Bronchus fibroblast of lung (primary cell): Measurements from ENCODE around the gene MIOX. TPM values are rescaled to one million over a fixed set of nuclear protein-coding genes. Genes with fewer than 3 reads are reported as not detected.

Experiments used
- total RNA-seq: library from RNA; depleted of rRNA; stranded (reverse); fragments of >200 nt; gene quantifications from 2 replicates; pipeline ENCODE4 v1.2.3, GENCODE V29; 2015

The MIOX gene
- total RNA-seq, result 0.17 TPM in 1 of 2 replicates, not detected in the other

DNA sequence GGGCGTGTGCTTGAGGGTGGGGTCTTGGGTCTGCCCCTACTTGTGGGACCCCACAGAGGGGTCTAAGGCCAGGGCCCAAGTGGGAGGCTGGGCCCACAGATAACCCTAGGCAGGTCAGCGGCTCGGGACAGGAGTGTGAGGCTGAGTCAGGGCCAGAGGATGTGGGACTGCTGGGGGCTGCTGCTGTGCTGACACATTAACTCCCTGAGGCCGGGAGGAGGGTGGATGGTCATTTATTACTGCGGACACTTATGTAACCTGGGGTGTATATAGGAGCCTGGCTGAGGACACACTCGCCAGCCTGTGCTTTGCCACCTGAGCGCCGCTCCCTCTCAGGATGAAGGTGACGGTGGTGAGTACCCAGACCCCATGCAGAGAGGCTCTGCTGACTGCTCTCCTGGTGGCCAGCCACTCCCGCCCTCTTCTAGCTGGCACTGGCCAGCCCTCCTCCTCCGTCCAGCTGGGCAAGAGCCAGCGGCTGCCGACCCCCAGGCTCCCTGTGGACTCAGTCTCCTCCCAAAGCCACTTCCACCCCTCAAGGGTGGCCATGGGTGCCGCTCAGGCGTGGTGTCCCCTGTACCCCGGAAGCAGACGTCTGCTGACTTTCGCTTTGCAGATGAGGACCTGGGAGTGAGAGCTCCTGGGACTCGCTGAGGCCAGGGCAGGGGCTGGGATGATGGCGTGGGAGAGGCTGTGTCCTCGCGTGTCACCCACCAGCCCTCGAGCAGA lies at the start of gene MIOX:
Gene MIOX (plus strand): TSS at position 299 of the 729 bp plus-strand sequence. CDS start 39 bp downstream, at position 338.

DNA sequence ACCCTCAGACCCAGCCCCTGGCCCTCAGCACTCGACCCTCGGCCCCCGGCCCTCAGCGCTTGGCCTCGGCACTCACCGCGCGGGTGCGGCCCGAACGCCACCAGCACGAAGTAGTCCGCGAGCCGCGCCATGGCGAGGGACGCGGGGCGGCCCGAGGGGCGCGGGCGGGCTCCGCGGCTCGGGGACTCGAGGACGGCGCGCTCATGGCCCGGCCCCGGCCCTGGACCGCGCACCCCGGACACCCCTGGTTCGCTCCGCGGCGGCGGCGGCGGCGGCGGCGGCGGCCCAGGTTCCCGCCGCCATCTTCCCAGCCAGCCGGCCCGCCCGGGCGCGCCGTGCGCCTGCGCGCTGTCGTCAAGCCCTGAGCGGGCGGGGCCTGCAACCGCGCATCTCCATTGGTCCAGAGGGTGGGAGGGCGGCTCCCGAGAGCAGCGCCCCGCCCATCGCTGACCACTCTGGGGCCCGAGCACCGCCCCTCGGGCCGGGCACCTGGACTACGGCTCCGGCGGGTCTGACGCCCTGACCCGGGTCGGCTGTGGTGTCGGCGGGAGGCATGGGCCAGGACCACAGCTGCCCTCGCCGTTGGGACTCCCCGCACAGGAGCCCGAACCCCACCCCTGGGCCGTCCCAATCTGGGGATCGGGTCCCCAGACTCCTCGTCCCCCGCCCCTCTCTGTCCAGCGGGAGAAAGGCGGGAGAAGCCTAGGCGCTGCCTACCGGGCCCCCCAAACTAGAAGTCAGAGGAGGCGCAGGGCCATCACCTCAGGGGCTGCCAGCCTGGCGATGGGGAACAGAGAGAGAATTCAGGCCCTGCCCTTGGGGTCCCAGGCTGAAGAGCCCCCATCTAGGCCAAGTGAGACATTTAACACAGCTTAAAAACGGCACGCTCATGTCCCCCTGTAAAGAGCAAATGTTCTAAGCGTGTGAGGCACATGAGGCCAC lies 11.7 kb upstream of the MIOX start, which contains the start of gene SBF1:
Gene SBF1 (minus strand): TSS at position 326 of the 942 bp plus-strand sequence. CDS start 195 bp downstream, at position 131.

DNA sequence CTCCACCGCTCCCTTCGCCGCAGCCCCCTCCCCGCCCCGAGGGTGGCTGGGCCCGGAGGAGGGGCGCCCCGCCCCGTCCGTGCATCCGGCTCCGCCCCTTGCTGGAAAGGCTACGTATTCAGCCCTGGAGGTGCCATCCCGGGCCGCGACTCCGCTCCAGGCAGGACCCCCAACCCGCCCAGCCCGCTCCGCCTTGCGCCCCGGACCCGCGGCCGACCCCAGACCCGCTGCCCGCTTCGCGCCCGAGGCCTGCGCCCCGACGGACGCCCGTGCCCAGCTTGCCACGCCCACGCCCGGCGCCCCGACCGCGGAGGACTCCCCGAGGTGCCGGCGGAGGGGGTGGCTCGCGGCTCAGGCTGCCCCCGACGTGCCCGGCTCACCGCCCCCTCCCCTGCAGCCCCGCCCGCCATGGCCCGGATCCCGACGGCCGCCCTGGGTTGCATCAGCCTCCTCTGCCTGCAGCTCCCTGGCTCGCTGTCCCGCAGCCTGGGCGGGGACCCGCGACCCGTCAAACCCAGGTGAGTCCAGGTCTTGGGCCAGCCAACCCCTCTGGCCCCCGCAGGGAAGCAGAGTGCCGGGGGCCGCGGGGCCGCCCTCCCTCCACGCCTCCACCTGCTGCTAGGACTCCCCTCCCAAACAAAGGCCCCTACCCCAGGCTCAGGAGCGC lies 5.1 kb upstream of the MIOX start, which contains the start of gene ADM2:
Gene ADM2 (plus strand): TSS at position 104 of the 667 bp plus-strand sequence. CDS start 305 bp downstream, at position 409.

DNA sequence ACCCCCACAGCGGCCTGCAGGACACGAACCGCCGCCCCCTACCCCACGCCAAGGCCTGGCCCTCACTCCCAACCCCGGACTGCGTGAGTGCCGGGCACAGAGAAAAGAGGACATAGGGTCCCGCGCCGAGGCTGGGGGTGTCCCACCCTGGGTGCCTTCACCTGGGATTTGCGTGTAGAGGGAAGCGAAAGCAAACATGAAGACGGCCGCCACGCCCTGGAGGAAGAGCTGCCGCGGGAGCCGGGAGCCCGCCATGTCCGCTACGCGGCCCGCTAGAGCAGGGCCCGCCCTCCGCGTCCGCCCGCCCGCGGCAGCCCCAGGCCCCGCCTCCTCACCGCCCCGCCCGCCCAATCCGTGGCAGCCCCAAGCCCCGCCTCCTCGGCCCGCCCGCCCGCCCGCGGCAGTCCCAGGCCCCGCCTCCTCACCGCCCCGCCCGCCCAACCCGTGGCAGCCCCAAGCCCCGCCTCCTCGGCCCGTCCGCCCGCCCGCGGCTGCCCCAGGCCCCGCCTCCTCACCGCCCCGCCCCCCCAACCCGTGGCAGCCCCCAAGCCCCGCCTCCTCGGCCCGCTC lies 20.8 kb downstream of the MIOX start, which contains the start of gene LMF2:
Gene LMF2 (minus strand): TSS at position 282 of the 570 bp plus-strand sequence. CDS start 27 bp downstream, at position 255.

DNA sequence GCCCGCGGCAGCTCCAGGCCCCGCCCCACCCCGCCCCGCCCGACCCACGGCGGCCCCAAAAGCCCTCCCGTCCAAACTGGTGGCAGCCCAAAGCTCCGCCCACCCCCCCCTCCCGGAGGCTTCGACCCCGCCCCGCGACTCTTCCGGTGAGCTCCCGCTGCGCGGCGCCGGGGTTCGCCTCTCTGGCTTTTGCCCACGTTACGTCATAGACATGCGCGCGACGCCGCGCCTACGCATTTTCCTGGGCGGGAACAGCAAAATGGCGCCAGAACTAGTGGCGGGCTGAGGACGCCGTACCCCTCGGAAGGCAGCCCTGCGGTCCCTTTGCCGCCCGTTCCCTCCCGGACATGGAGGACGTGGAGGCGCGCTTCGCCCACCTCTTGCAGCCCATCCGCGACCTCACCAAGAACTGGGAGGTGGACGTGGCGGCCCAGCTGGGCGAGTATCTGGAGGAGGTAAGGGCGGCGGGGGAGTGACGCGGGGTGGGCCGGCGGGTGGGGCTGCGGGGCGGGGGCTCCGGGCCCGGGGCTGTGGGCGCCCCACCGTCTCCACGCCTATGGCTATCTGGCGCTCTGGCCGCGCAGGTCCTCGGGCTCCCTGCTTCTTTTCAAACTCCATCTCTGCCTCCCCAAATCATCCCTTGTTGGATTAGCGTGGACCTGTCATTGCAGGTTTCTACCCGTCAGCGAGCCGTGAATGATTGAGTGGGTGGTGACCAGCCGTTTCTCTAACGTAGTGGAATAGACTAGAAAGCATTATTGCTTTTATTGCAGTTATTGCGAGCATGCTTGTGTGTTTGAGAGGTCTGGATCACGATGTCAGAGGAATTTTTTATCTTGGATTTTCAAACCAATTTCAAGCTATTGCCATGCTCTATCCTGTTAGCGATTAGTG lies 21.6 kb downstream of the MIOX start, which contains the start of gene NCAPH2:
Gene NCAPH2 (plus strand): TSS at position 234 of the 894 bp plus-strand sequence. CDS start 114 bp downstream, at position 348.

DNA sequence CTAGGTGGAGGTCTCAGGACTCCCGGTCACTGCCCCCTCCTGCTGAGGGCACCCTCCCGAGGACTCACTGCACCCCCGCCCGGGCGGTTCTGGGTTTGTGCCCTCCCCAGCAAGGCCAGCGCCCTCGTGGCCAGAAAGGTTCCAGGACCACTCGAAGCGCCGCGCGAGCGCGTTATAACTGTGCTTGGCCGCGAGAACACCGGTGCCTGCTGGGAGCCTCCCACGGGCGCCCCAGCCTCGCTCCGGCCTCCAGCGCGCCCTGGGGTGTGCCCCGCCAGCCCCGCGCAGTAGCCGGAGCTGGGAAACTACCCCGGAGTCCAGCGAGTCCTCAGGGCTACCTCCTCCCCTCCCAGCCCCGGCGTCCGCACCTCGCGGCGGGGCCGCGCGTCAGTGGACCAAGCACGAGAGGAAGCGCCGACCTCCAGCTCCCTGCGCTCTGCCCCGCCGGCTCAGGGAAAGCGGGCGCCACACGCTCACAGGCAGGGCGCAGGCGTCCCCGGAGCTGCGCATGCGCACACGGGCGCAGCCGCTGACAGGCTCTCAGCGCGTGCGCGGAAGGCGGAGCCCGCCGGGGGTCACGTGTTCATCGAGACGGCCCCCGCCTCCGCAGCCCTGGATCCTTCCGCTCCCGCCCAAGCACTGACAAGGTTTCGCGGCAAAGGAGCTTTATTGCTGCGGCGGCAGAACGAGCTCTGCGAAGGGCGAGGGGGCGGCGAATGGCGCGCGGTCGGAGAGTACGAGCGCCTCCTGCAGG lies 38.6 kb downstream of the MIOX start, which contains the start of gene SCO2:
Gene SCO2 (minus strand): TSS at position 495 of the 754 bp plus-strand sequence. CDS start 1,187 bp downstream, outside the sequence.

DNA sequence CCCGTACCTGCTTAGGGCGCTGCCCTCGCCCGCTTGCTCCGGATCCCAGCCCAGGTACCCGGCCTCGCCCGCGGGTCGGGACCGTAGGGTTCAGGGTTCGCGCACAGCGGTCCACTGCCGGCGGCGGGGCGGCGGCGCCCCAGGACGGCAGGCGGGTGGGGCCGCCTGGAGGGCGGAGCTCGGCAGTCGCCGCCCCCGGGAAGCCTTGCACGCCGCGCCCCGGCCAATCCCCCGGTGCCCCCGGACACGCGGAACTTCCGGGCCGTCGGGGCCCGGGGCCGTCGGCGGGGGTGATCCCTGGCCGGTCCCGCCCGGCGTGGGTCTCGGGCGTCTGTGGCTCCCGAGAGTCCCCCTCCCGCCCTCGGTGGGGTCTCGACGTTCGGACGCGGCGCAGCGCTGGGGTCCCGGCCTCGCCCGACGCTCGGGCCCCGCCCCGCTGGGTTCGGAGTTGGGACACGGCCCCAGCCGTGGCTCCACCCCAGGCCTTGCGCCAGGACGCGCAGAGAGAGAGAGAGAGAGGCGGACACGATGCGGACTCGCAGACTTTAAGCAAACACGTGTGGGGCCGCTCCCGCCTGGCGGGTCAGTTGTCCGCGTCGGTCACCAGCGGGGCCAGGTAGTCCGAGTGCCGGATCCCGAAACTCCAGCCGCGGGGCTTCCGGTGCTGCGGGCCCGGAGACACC lies 43.4 kb downstream of the MIOX start, which contains the start of gene TYMP:
Gene TYMP (minus strand): TSS at position 116 of the 683 bp plus-strand sequence. CDS start 303 bp downstream, outside the sequence.

Other genes with a start within 250 kb of the MIOX start
- gene TUBGCP6, start 241.8 kb upstream of the MIOX start, total RNA-seq, result 18.1 and 22.0 TPM in 2 replicates
- 12.8 and 18.5 TPM in 2 replicates for gene HDAC10, start 235.6 kb upstream of the MIOX start, total RNA-seq
- 32.1 and 32.3 TPM in 2 replicates for gene MAPK12, start 225.2 kb upstream of the MIOX start, total RNA-seq
- gene MAPK11, start 216.5 kb upstream of the MIOX start, total RNA-seq, result 4.4 and 5.5 TPM in 2 replicates
- gene PLXNB2, start 179.2 kb upstream of the MIOX start, total RNA-seq, result 100 and 107 TPM in 2 replicates
- gene DENND6B, start 159.8 kb upstream of the MIOX start, total RNA-seq, result 1.2 and 1.3 TPM in 2 replicates
- gene PPP6R2, start 143.5 kb upstream of the MIOX start, total RNA-seq, result 38.1 and 40.5 TPM in 2 replicates
- 52.0 and 54.1 TPM in 2 replicates for gene SBF1, start 11.8 kb upstream of the MIOX start, total RNA-seq
- 4.7 and 4.8 TPM in 2 replicates for gene ADM2, start 5.3 kb upstream of the MIOX start, total RNA-seq
- gene LMF2, start 20.8 kb downstream of the MIOX start, total RNA-seq, result 86.4 and 92.3 TPM in 2 replicates
- 71.5 and 77.0 TPM in 2 replicates for gene NCAPH2, start 21.4 kb downstream of the MIOX start, total RNA-seq
- gene SCO2, start 38.7 kb downstream of the MIOX start, total RNA-seq, result 0.30 and 1.8 TPM in 2 replicates
- gene TYMP, start 43.2 kb downstream of the MIOX start, total RNA-seq, result 16.9 and 19.0 TPM in 2 replicates
- gene KLHDC7B, start 59.0 kb downstream of the MIOX start, total RNA-seq, result 0.17 TPM in 1 of 2 replicates, not detected in the other
- not detected in 2 replicates for gene SYCE3, start 76.1 kb downstream of the MIOX start, total RNA-seq
- gene CPT1B, start 91.6 kb downstream of the MIOX start, total RNA-seq, result 0.17 and 1.0 TPM in 2 replicates
- gene CHKB, start 96.0 kb downstream of the MIOX start, total RNA-seq, result 31.8 and 37.3 TPM in 2 replicates
- 0.17 and 0.59 TPM in 2 replicates for gene MAPK8IP2, start 113.9 kb downstream of the MIOX start, total RNA-seq
- 16.6 and 17.4 TPM in 2 replicates for gene ARSA, start 141.3 kb downstream of the MIOX start, total RNA-seq
- gene SHANK3, start 186.0 kb downstream of the MIOX start, total RNA-seq, result 0.50 and 0.59 TPM in 2 replicates